BE2C (cell line): Measurements from ENCODE around the gene PARM1.

Source experiments
- DNase-seq: peaks from one replicate; pipeline ENCODE4 v3.0.0-alpha.2; 2020
- H3K27me3 ChIP-seq: fragments of 250-450 bp; sonication (Bioruptor Pico); 2 replicates; pipeline ENCODE4 v1.5.1; 2020; ENCODE audit warnings: mild to moderate bottlenecking
- H3K36me3 ChIP-seq: fragments of 250-450 bp; sonication (Bioruptor Pico); 2 replicates; pipeline ENCODE4 v1.5.1; 2020; ENCODE audit warnings: mild to moderate bottlenecking
- H3K4me1 ChIP-seq: fragments of 250-450 bp; sonication (Bioruptor Pico); 2 replicates; pipeline ENCODE4 v1.5.1; 2020
- H3K4me3 ChIP-seq: 2 replicates; pipeline ENCODE4 v1.5.1; 2011; ENCODE audit warnings: low read depth, low read length
- H3K9me3 ChIP-seq: fragments of 250-450 bp; sonication (Bioruptor Pico); 2 replicates; pipeline ENCODE4 v1.5.1; 2020
- TF ChIP-seq, protein P1 (sequence below): IDR thresholded peaks from 2 replicates; pipeline ENCODE4 v1.5.1; 2012; ENCODE audit warnings: mild to moderate bottlenecking, low read depth, low read length

Gene PARM1

DNA sequence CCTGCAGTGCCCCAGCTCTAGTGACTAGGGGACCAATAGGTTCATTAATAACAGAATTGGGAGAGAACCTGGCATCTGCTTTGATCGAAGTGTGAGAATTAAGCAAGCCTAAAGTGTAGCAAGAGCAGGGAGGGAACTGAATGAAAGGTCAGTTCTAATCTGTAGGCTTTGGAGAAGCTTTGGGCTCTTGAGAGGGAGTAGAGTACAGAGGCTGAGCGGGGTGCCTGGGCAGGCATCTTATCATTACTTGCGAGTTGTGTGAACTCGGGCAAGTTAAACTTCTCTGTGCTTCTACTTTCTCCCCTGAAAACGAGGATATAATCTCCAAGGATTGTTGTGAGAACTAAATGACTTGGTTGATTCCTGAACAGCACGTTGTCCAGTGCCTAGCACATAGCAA is 906 bp upstream of the PARM1 start:
- Histone ChIP-seq H3K4me1 (peaks cover 8% of the 10 kb centered on the region; the same call in 1 of the 2 replicates), H3K36me3 (no peaks in the 10 kb centered on the region), H3K27me3 (peaks cover 17% of the 10 kb centered on the region), H3K9me3 (no peaks in the 10 kb centered on the region), H3K4me3 (no peak overlapping the region)
- DNase-seq = no peak
- TF ChIP-seq, protein P1, sequence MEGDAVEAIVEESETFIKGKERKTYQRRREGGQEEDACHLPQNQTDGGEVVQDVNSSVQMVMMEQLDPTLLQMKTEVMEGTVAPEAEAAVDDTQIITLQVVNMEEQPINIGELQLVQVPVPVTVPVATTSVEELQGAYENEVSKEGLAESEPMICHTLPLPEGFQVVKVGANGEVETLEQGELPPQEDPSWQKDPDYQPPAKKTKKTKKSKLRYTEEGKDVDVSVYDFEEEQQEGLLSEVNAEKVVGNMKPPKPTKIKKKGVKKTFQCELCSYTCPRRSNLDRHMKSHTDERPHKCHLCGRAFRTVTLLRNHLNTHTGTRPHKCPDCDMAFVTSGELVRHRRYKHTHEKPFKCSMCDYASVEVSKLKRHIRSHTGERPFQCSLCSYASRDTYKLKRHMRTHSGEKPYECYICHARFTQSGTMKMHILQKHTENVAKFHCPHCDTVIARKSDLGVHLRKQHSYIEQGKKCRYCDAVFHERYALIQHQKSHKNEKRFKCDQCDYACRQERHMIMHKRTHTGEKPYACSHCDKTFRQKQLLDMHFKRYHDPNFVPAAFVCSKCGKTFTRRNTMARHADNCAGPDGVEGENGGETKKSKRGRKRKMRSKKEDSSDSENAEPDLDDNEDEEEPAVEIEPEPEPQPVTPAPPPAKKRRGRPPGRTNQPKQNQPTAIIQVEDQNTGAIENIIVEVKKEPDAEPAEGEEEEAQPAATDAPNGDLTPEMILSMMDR = no peak

DNA sequence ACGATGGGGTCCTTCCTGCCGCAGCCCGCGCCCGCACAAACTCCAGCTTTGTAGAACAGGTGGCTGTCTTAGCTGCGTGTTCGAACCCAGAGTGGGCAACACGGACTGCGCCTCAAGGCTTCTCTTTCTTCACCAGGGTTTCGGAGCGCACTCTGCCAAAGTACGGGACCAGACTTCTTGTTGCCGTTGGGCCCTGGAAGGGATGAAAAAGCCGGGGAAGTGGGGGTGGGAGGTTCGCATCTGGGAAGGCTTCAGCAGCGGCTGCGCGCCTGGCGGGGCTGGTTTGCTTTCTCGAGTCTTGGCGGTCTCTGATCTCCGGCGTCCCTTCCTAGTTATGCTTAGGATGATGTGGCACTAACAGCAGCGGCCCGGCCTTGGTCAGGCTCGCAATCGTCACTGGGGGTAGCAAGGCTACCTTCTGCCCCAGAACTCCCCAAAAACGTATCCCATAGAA is 673 bp downstream of the PARM1 start:
- Histone ChIP-seq H3K4me3 (peak overlapping the region; percentile 63), H3K36me3 (no peaks in the 10 kb centered on the region), H3K9me3 (no peaks in the 10 kb centered on the region), H3K4me1 (peaks cover 8% of the 10 kb centered on the region; the same call in 1 of the 2 replicates), H3K27me3 (peaks cover 17% of the 10 kb centered on the region)
- TF ChIP-seq, protein P1 = no peak
- DNase-seq = peak; percentile 16

DNA sequence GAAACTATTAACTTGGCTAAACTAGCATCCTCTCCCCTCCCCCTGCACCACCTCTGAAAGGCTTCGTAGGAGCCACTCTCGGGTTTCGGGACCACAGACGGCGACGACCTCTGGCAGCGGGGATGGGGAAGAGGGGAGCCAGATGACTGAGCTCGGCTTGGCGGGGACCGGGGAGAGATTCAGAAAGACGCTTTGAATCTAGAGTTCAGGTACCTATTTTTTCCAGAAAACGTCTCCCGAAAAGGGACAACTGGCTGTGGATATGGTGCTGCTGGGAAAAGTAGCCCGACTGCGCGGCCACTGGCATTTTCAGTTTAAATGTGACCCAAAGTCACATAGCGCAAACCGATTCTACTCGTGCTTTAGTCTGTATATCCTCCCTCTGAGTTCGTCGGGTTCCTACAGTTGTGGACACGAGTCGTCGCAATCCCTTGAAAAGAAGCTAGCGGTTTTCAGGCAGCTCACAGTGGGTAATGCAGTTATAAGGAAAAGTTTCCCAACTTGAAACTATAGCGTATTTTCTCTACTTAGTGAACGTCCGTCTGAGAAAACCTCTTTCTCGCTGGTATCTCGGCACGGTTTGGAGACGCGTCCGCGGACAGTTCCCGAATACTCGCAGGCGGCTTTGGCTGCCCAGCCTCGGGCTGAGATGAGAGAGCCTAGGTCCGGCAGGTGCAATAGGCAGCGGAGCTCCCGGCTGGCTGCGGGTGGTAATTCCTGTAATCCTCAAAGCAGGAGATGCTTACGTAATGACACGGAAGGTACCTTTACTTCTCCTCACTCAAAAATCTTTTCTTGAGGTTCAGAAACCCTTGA is 1.3 kb downstream of the PARM1 start:
- Histone ChIP-seq H3K4me3 (peak overlapping the region; percentile 63), H3K9me3 (no peaks in the 10 kb centered on the region), H3K27me3 (peaks cover 17% of the 10 kb centered on the region), H3K36me3 (no peaks in the 10 kb centered on the region), H3K4me1 (peaks cover 8% of the 10 kb centered on the region; the same call in 1 of the 2 replicates)
- TF ChIP-seq, protein P1 = no peak
- peak; percentile 32 for DNase-seq

DNA sequence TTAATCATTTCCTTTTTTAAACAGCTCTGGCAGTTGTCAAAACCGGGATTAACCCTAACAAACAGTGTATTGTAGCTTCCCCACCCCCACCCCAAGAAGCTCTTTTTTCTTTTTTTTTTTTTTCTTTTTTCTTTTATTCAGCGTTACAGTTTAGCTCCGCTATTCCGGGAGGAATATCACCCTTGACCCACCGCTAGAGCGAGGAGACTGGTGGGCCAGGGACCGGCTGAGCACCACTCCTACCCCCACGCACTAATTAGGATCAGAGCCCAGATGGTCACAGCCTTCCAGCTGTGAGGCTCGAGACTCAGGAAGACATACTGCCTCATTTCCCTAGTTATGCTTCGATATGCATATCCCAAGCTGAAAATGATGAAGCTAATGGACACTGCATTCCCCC is 2.0 kb downstream of the PARM1 start:
- TF ChIP-seq, protein P1 = no peak
- Histone ChIP-seq H3K27me3 (peaks cover 17% of the 10 kb centered on the region), H3K4me1 (peaks cover 8% of the 10 kb centered on the region; the same call in 1 of the 2 replicates), H3K9me3 (no peaks in the 10 kb centered on the region), H3K36me3 (no peaks in the 10 kb centered on the region), H3K4me3 (peak overlapping the region; percentile 63)
- DNase-seq = no peak

DNA sequence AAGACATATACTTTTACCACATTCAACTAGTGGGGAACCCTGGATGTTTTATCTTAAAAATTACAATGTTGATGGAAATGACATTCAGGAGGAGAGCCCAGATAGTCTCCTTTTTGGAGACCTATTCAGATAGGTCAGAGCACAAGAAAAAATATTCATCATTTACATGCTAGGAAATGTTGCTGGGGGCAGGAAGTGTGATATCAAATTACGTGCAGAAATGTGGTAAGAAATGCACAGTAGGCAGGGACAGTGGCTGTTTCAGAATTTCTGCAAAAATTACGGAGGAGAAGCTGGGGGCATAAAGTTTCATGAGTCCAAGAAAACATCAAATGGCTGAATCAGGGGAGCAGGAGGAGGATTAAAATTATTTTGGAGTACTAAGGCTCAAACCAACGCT is 8.2 kb downstream of the PARM1 start:
- H3K9me3 ChIP-seq = no peaks in the 10 kb centered on the region; the same call in 1 of the 2 replicates
- no peak for DNase-seq
- H3K36me3 ChIP-seq = no peaks in the 10 kb centered on the region
- no peak overlapping the region for H3K4me3 ChIP-seq
- H3K27me3 ChIP-seq = no peaks in the 10 kb centered on the region
- H3K4me1 ChIP-seq = no peaks in the 10 kb centered on the region
- TF ChIP-seq, protein P1 = no peak
